8988T (cell line): ENCODE results near the gene OR2B6.
"Not testable (repeated sequence)": the region's sequence is repeated elsewhere in the genome, so short reads cannot be mapped to it uniquely, and the experiment has no call there.

Experiments
- DNase-seq: peaks from one replicate; pipeline ENCODE4 v3.0.0; 2011

Gene OR2B6

DNA sequence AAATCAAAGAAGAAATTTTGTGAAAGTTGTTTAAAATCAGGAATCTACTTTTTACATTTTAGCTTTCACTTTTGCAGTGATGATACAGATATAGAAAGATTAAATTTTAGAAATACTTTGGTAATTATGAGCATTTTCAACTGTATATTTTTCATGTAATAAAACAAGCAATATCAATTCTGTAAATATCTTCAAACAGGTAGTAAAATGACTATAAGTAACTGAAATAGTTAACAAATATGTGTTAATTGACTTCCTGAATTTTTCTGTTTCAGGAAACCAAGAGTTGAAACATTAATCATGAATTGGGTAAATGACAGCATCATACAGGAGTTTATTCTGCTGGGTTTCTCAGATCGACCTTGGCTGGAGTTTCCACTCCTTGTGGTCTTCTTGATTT lies at the start of gene OR2B6:
Gene OR2B6, plus strand, starts transcription at position 301 of the 400 bp plus-strand sequence. Its CDS starts 0 bp downstream, at position 301.
- DNase-seq, result no peak

DNA sequence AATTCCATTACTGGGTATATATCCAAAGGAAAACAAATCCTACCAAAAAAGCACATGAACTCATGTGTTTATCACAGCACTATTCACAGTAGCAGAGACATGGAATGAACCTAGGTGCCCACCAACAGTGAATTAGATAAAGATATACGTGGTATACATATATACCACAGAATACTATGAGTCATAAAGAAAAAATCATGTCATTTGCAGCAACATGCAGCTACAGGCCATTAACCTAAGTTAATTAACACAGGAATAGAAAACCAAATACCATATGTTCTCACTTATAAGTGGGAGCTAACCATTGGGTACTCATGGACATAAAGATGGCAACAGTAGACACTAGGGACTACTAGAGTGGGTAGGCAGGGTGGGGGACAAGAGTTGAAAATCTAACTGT lies 49.0 kb upstream of the OR2B6 start:
- no peak for DNase-seq

DNA sequence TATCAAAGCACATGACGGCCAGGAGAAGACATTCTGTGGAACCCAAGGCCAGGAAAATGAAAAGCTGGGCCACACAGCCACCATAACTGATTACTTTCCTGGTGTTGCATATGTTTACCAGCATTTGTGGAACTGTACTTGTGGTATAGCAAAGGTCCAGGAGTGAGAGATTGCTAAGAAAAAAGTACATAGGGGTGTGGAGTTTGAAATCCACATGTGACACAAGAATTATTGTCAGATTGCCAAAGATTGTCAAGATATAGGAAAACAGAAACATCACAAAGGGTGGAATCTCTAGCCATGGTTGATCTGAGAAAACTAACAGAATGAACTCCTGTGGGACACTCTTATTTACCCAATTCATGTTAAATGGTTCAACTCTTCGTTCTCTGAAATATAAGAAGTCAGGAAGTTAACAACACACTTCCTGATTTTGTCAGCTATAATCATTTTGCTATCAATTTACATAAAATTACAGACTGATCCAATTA lies 45.0 kb upstream of the OR2B6 start, which contains the start of gene OR2B2:
Gene OR2B2, minus strand, starts transcription at position 441 of the 491 bp plus-strand sequence. Its CDS starts 77 bp downstream, at position 364.
- no peak for DNase-seq

DNA sequence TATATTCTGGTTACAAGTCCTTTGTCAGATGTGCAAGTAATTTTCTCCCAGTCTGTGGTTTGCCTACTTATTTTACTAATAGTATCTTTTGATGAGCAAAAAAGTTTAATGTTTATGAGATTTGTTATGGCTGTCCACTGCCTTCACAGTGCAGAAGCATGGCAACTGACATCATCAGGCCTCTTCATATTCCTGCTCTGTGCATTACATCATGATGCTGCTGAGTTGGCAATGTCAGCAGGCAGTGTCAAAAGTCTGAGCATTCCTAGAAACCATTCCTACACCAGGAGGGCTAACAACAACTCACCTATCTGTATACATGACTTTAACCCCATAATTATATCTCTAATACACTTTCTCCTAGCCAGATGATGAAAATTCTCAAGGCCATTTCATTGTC lies 34.1 kb upstream of the OR2B6 start:
- no peak for DNase-seq

GRCh38 chr6:27924179-27924578 lies 32.9 kb upstream of the OR2B6 start:
- no peak for DNase-seq

DNA sequence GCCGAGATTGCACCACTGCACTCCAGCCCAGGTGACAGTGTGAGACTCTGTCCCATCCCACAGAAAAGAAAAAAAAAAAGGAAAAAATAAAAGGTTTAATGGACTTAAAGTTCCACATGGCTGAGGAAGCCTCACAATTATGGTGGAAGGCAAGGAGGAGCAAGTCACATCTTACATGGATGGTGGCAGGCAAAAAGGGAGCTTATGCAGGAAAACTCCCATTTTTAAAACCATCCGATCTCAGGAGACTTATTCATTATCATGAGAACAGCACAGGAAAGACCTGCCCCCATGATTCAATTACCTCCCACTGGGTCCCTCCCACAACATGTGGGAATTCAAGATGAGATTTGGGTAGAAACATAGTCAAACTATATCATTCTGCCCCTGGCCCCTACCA lies 29.0 kb upstream of the OR2B6 start:
- not testable (repeated sequence) for DNase-seq

GRCh38 chr6:27929930-27930329 lies 27.1 kb upstream of the OR2B6 start:
- not testable (repeated sequence) for DNase-seq

DNA sequence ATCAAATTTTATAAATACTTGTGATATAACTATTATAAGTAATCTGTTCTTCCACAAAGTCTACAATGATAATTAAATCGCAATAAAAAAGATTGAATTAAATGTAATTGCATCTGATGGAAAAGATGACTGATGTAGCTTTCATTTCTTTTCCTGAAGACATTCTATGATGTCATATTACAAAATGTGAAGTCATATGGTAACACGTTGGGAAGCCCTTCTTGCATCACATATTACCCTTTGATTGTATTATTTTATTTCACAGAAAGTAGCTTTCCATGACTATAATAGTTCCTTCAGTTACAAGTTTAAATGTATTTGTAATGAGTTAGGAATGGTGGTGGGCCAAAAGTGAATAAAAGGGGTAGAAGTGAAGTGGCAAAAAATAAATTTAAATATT lies 25.8 kb upstream of the OR2B6 start:
- no peak for DNase-seq

DNA sequence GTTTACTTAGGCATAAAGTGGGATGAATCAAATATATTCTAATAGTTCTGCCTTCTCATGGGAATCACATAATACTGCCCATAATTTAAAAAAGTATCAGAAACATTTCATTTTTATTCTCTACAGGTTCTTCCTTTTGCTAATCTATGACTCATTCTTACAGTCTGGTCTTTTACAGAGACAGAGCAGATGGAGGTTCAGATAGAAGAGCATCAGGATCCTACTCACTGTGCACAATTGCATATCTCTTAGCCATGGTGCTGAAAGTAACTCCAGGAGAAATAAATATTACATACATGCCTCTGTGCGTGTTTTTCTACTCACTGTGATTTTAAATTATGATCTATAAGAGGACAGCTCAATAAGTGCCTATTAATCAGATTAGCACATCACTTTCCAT lies 16.3 kb upstream of the OR2B6 start:
- DNase-seq, result no peak

- DNase-seq, result not testable (repeated sequence)
These were observed 14.0 kb upstream of the OR2B6 start for GRCh38 chr6:27943072-27943471.

GRCh38 chr6:27948237-27948636 lies 8.8 kb upstream of the OR2B6 start:
- DNase-seq, result no peak

- DNase-seq, result no peak
These were observed 6.0 kb upstream of the OR2B6 start for GRCh38 chr6:27951040-27951439.

- DNase-seq, result no peak
These were observed 475 bp downstream of the OR2B6 start for GRCh38 chr6:27957516-27957915.

DNA sequence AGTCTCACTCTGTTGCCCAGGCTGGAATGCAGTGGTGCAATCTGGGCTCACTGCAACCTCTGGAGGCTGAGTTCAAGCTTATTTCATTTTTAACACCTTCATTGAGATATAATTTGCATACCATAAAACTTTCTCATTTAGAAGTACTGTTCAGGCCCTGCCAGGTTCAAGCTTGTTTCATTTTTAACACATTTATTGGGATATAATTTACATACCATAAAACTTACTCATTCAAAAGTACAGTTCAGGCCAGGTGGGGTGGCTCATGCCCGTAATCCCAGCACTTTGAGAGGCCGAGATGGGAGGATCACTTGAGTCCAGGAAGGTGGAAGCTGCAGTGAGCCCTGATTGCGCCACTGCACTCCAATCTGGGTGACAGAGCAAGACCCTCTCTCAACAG lies 5.5 kb downstream of the OR2B6 start:
- no peak for DNase-seq

DNA sequence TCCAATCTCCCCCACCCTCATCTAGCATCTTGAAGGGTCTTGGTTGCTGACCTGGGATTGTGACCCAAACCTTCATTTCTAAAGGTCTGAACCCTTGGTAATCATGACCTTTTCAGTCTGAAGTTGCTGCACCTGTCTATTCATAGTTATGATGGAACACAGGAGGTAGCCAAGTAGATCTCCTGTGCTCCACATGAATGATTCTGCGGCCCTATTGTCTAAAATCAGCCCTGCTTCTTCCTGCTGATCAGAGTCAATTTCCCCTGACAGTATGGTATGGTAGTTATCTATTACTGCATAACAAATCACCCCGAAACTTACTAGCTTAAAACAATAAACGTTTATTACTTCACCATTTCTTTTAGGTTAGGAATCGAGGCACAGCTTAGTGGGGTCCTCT lies 9.0 kb downstream of the OR2B6 start:
- DNase-seq, result no peak

- DNase-seq, result no peak
These were observed 9.9 kb downstream of the OR2B6 start for GRCh38 chr6:27966816-27967426.

DNA sequence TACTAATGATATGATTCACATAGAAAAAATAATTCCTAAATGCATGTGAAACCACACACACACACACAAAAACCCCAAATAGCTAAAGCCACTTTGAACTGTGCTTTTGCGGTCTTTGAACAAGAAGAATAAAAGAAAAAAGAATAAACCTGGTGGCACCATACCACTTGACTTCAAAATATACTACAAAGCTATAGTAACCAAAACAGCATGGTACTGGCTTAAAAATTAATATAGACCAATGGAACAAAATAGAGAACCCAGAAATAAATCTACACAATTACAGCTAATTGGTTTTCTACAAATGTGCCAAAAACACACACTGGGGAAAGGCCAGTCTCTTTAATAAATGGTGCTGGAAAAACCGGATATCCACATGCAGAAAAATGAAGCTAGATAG lies 13.4 kb downstream of the OR2B6 start:
- DNase-seq, result no peak

GRCh38 chr6:27972750-27973149 lies 15.7 kb downstream of the OR2B6 start:
- DNase-seq, result no peak

- no peak for DNase-seq
These were observed 20.3 kb downstream of the OR2B6 start for GRCh38 chr6:27977387-27977786.

GRCh38 chr6:27978705-27979104 lies 21.7 kb downstream of the OR2B6 start:
- DNase-seq, result no peak

- no peak for DNase-seq
These were observed 23.1 kb downstream of the OR2B6 start for GRCh38 chr6:27980111-27980510.

GRCh38 chr6:27986928-27987725 lies 30.1 kb downstream of the OR2B6 start:
- no peak for DNase-seq

GRCh38 chr6:27994616-27995015 lies 37.6 kb downstream of the OR2B6 start:
- no peak for DNase-seq

DNA sequence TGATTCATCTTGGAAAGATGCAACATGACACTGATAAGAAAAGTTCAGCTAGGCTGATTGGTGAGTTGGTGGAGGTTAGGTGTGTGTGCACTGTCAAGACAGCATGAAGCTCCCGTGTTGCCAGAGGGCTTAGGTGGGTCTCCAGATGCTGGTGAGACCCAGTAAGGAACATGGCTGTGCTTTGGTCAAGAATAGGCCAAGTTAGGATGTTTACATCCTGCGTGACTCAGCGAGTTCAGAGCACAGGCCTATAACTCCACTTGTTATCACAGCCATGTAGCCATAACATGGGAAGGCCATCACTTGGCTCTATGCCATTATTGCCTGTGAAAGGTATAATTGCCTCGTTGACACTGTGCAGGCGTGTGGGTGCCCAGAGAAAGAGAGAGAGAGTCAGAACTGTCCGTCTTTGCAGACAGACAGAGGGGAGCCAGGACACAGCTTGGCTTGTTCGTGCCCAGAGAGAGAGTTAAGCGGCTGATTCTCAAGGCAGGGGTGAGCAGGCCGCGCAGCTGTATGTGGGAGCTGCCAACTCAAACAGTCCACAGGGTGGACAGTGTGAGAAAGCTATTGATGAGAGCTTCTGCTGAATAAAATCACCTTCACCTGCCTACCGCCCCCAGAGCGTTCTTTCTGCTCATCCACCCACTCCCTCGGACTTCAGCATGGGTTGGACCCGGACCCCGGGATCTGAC lies 43.5 kb downstream of the OR2B6 start:
- DNase-seq, result no peak
